KMS-11 (cell line): ENCODE measurements around the gene FIG4.

Experiments
- H2AFZ ChIP-seq: fragments of 200-600 bp; sonication (generic); 2 replicates; pipeline ENCODE4 v1.6.1; 2016; ENCODE audit warnings: antibody characterized with exemption, mixed run types, low read depth
- H3K27ac ChIP-seq: fragments of 200-600 bp; sonication (generic); 2 replicates; pipeline ENCODE4 v1.6.1; 2016; ENCODE audit warnings: mild to moderate bottlenecking, mixed run types
- H3K27me3 ChIP-seq: fragments of 200-600 bp; sonication (generic); 2 replicates; pipeline ENCODE4 v1.6.1; 2017; ENCODE audit warnings: mild to moderate bottlenecking, low read depth, mixed run types, moderate library complexity; ENCODE audit not compliant: insufficient read depth
- H3K36me3 ChIP-seq: fragments of 200-600 bp; sonication (generic); 2 replicates; pipeline ENCODE4 v1.6.1; 2017; ENCODE audit warnings: mild to moderate bottlenecking, mixed run types; ENCODE audit not compliant: insufficient read depth
- H3K4me1 ChIP-seq: fragments of 200-600 bp; sonication (generic); 2 replicates; pipeline ENCODE4 v1.6.1; 2016; ENCODE audit warnings: mild to moderate bottlenecking, low read depth, mixed run types; ENCODE audit not compliant: poor library complexity, severe bottlenecking
- H3K4me2 ChIP-seq: fragments of 200-600 bp; sonication (generic); 2 replicates; pipeline ENCODE4 v1.7.0; 2016; ENCODE audit warnings: mild to moderate bottlenecking, mixed run types
- H3K4me3 ChIP-seq: fragments of 200-600 bp; sonication (generic); IDR thresholded peaks from 2 replicates; pipeline ENCODE4 v1.6.1; 2017; ENCODE audit warnings: low read depth, low read length, mixed read lengths; ENCODE audit not compliant: insufficient read depth
- H3K79me2 ChIP-seq: fragments of 200-600 bp; sonication (generic); 2 replicates; pipeline ENCODE4 v1.6.1; 2016; ENCODE audit warnings: low read depth, mixed run types; ENCODE audit not compliant: insufficient read depth
- H3K9ac ChIP-seq: fragments of 200-600 bp; sonication (generic); 2 replicates; pipeline ENCODE4 v1.6.1; 2016; ENCODE audit warnings: mild to moderate bottlenecking, mixed run types
- H4K20me1 ChIP-seq: fragments of 200-600 bp; sonication (generic); 2 replicates; pipeline ENCODE4 v1.6.1; 2016; ENCODE audit warnings: mild to moderate bottlenecking, mixed run types; ENCODE audit not compliant: insufficient read depth
- TF ChIP-seq, protein P1 (sequence below): fragments of 200-600 bp; sonication (generic); conservative IDR thresholded peaks from 2 replicates; pipeline ENCODE4 v1.6.1; 2017; ENCODE audit warnings: low read depth, mild to moderate bottlenecking, antibody characterized with exemption, low read length, moderate library complexity, mixed read lengths

FIG4 gene

DNA sequence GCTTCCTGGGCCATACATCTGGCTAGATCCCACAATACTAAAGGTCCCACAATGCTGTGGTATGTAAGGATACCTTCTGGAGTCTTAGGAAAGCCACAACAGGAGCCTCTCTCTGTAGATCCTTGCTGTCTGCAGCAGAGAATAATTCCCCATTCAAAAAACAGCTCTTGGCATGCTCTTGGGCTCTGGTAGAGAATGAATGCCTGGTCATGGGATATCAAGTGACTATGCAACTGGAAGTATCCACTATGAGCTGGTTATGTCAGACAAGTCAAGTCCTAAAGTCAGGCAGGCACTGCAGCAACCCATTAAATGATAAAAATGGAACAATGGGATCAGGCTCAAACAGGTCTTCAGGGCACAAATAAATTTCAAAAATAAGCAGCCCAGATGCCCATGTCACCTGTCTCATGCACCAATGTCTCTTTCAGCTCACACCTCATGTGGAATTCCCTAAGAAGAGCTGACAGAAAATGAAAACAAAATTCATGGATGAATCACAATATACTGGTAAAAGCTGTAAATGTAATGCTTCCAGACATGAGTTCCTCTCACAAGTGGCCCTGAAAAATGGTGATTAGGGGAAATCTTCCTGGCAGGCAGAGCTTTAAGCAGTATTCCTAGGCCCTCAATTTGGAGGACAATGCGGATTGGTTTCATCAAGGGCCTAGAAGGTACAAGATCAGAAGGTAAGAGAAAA lies 4.4 kb upstream of the FIG4 start:
- Histone ChIP-seq H3K4me1 (peaks cover 9% of the 10 kb centered on the region), H3K27ac (no peak overlapping the region), H3K27me3 (no peaks in the 10 kb centered on the region), H3K36me3 (no peaks in the 10 kb centered on the region), H2AFZ (no peak overlapping the region), H4K20me1 (no peaks in the 10 kb centered on the region), H3K4me2 (no peak overlapping the region), H3K9ac (no peak overlapping the region), H3K4me3 (no peak overlapping the region), H3K79me2 (no peaks in the 10 kb centered on the region)
- TF ChIP-seq, protein P1, sequence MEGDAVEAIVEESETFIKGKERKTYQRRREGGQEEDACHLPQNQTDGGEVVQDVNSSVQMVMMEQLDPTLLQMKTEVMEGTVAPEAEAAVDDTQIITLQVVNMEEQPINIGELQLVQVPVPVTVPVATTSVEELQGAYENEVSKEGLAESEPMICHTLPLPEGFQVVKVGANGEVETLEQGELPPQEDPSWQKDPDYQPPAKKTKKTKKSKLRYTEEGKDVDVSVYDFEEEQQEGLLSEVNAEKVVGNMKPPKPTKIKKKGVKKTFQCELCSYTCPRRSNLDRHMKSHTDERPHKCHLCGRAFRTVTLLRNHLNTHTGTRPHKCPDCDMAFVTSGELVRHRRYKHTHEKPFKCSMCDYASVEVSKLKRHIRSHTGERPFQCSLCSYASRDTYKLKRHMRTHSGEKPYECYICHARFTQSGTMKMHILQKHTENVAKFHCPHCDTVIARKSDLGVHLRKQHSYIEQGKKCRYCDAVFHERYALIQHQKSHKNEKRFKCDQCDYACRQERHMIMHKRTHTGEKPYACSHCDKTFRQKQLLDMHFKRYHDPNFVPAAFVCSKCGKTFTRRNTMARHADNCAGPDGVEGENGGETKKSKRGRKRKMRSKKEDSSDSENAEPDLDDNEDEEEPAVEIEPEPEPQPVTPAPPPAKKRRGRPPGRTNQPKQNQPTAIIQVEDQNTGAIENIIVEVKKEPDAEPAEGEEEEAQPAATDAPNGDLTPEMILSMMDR, result no peak

DNA sequence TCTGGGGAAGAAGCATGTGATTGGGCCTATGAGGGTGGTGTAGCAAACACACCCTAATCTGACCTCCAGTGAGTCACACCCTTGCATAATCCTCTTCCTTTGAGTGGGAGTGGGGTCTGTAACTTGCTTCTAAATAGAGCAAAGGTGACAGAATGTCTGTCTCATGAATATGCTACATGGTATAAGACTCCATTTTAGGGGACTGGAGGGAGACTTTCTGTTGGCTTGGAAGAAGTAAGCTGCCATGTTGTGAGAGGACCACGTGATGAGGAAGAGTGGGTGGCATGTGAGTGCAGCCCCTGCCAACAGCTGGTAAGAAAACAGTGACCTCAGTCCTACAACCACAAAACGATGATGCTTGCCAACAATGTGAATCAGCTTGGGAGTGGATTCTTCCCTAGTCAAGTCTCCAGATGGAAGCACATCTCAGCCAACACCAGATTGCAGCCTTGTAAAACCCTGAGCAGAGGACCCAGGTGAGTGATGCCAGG lies 3.8 kb upstream of the FIG4 start:
- Histone ChIP-seq H3K79me2 (no peaks in the 10 kb centered on the region), H3K4me2 (no peak overlapping the region), H3K27me3 (no peaks in the 10 kb centered on the region), H3K9ac (no peak overlapping the region), H3K36me3 (no peaks in the 10 kb centered on the region), H3K4me1 (peaks cover 14% of the 10 kb centered on the region), H4K20me1 (no peaks in the 10 kb centered on the region), H2AFZ (no peak overlapping the region), H3K27ac (no peak overlapping the region), H3K4me3 (no peak overlapping the region)
- TF ChIP-seq, protein P1, result no peak

DNA sequence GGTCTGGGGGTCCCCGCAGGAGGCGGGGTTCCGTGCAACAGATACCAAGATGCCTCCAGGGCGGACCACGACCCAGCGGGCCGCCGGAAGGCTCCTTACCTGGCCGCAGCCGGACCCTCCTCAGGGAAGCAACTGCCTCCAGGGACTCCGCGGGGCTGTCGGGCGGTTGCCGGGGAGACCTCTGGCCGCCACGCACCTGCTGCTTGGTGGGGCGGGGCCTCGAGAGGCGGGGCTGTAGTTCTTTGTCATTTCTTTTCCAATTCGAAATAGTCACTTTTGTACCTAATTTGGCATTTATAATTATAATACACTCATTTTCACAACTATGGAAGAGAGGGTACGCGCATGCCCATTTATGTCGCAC lies 741 bp upstream of the FIG4 start:
- Histone ChIP-seq H4K20me1 (no peaks in the 10 kb centered on the region), H3K4me2 (peak overlapping the region; percentile 54), H3K4me1 (peaks cover 14% of the 10 kb centered on the region), H3K9ac (peak overlapping the region; percentile 68), H3K4me3 (no peak overlapping the region), H3K27me3 (no peaks in the 10 kb centered on the region), H3K36me3 (no peaks in the 10 kb centered on the region), H2AFZ (peak overlapping the region; percentile 93), H3K79me2 (no peaks in the 10 kb centered on the region), H3K27ac (peak overlapping the region; percentile 54)
- TF ChIP-seq, protein P1, result no peak

DNA sequence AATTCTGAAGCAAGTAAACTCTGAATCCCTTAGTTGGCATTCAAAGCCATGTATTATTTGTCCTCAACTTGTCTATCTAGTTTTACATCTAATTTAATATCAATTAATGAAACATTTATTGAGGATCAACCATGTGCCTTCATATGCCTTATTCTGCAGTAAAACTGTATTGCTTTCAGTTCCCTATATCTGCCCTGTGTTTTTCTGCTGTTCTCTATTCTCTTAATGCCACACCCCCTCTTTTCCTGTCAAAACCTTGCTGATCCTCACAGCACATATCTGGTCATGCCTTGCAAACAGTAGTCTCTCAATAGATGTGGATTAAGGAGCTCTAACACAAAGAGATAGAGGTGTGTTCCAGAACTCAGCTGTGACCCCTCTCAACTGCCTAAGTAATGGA lies 2.0 kb downstream of the FIG4 start:
- no peak overlapping the region for H2AFZ ChIP-seq
- no peak overlapping the region for H3K4me2 ChIP-seq
- no peak overlapping the region for H3K27ac ChIP-seq

More for the DNA sequence above, 2.0 kb downstream of the FIG4 start:
- Histone ChIP-seq H3K36me3 (no peaks in the 10 kb centered on the region), H3K9ac (no peak overlapping the region), H3K4me3 (no peak overlapping the region), H4K20me1 (no peaks in the 10 kb centered on the region), H3K4me1 (peaks cover 14% of the 10 kb centered on the region), H3K79me2 (no peaks in the 10 kb centered on the region), H3K27me3 (no peaks in the 10 kb centered on the region)
- TF ChIP-seq, protein P1, result no peak
